Astrocyte of the spinal cord (primary cell): Measurements from ENCODE around the gene DUOXA1.

Source experiments
- DNase-seq: peaks from one replicate; pipeline ENCODE4 v3.0.0; 2011; ENCODE audit warnings: low read depth, low spot score
- H3K4me3 ChIP-seq: 2 replicates; pipeline ENCODE4 v1.5.1; 2011; ENCODE audit warnings: low read depth, mild to moderate bottlenecking, low read length, moderate library complexity
- CTCF ChIP-seq: IDR thresholded peaks from 2 replicates; pipeline ENCODE4 v1.5.1; 2012; ENCODE audit warnings: low read depth, mild to moderate bottlenecking, low read length, inconsistent platforms
- in situ Hi-C: cut with HindIII; loops from 2 replicates; pipeline ENCODE4 v1.10.0; 2017; ENCODE audit warnings: low sequenced_read_pairs

Gene DUOXA1

GRCh38 chr15:45168751-45169551 lies 39.3 kb upstream of the DUOXA1 start:
- no peak for TF ChIP-seq CTCF
- H3K4me3 ChIP-seq = no peak overlapping the region
- DNase-seq = no peak
- in situ Hi-C loops = no loop called here

DNA sequence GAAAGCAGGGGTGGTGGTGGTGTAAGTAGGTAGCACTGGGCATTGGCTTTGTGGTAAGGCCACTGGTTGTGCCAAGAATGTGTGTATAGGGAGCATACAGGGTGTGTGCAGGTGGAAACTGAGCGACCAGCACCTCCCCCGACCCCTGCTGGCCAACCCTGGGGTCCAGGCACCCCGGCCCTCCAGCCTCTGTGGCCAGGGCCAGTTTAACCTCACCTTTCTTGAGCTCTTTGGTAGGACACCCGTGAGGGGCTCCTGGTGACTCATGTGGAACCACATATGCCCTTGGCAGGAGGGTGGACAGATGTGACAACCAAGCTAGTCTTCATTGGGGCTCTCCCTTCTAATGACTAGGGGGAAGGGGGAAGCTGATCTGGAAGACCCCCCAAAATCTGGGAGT lies 38.6 kb upstream of the DUOXA1 start:
- no peak for TF ChIP-seq CTCF
- in situ Hi-C loops = no loop called here
- no peak for DNase-seq
- H3K4me3 ChIP-seq = no peak overlapping the region

DNA sequence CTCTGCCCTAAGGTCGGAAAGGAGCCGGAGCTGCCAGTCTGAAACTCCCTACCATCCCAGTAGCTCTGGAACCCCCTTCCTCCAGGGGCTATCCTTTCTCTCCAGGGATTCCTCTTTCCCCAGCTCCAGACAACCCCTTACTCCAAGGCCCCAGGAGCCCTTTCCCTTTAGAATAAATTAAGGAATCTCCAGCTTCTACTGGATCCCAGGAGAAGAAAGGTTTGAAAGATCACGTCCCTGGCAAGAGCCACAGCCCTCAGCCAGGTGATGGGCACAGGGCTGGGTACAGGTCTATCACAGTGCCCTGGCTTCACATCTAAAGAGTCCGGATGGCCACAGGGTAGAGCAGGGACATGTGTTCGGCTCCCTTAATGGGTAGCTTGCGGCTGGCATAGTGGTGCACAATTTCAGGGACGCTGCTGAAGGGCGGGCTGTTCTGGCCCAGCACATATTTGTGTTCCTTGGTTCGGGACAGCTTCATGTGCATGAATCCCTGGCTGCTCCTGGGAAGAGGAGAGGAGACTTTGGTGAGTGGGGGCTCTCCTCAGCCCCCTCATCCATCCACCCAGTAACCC lies 38.0 kb upstream of the DUOXA1 start:
- H3K4me3 ChIP-seq = peak overlapping the region; percentile 49
- DNase-seq = no peak
- in situ Hi-C loops = no loop called here
- TF ChIP-seq CTCF = no peak

DNA sequence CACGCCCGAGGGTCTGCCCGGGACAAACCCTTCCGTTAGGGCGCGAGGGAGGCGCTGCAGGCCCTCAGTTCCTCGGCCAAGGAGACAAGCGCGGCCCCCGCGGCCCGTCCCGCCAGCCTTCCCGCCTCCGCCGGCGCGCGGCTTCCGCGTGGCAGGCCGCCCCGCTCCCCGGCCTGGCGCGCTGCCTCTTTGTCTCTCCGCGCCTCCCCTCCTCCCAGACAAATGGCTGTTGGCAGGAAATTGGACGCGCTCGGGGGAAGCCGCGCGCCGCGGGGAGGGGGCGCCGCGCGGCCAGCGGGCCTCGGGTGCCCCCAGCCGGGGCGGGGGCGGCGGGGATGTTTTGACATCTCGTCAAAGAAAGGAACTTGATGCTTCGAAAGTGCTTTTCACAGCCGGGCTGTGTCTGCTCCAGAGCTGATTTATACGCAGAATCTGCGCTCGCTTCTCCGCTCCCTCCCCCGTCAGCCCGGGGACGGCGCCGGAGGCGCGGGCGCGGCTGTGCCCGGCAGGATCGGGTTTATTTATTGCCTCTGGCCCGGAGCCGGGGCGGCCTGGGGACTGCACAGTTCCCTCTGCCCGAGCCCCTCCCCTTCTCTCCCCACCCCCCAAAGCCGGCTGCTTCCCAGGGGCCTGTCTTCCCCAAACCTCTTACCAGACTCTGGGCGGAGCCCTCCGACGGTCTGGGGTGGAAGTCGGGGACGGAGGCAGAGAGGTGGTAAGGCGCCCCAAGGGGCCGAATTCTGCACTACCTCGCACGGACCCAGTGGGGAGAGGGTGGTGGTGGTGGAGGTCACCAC lies 37.4 kb upstream of the DUOXA1 start:
- peak overlapping the region; percentile 49 for H3K4me3 ChIP-seq
- peak; percentile 65 for TF ChIP-seq CTCF
- in situ Hi-C loops = no loop called here
- DNase-seq = peak; percentile 80

- no peak for DNase-seq
- in situ Hi-C loops = no loop called here
- TF ChIP-seq CTCF = no peak
- H3K4me3 ChIP-seq = no peak overlapping the region
These were observed 35.9 kb upstream of the DUOXA1 start for GRCh38 chr15:45165536-45165935.

GRCh38 chr15:45164914-45165313 lies 35.2 kb upstream of the DUOXA1 start:
- in situ Hi-C loops = no loop called here
- TF ChIP-seq CTCF = no peak
- H3K4me3 ChIP-seq = no peak overlapping the region
- no peak for DNase-seq
